ENCODE data around the gene PSMD9.

- TF ChIP-seq CTCF (conservative IDR thresholded peaks at IDR 0.05; ENCODE audit: low read length) (no peak), EZH2phosphoT487 (IDR thresholded peaks at IDR 0.05; ENCODE audit: borderline replicate concordance) (no peak)
These were observed 78.4 kb downstream of the PSMD9 start for GRCh38 chr12:121966959-121967358.

Measured in Loucy (cell line).